Activated T-cell treated with anti-CD3 and anti-CD28 coated beads, Interleukin-2, amount 50 U/mL, for 72 hours (primary cell): ENCODE measurements around the gene PRKCH. TPM values are rescaled to one million over a fixed set of nuclear protein-coding genes. Genes with fewer than 3 reads are reported as not detected.

Experiments used
- ATAC-seq, 2 donors: fragments of 150-1000 bp; cut with Tn5 transposase; replicated peaks in 1 of 2; 2 replicates each; pipeline ENCODE4 v1.10.0; 2021; ENCODE audit warnings: moderate library complexity in 2 of 2, mild to moderate bottlenecking in 1 of 2
- DNase-seq, 2 donors: peaks; one replicate each; pipeline ENCODE4 v3.0.0; 2021 to 2022; ENCODE audit warnings: mixed read lengths in 1 of 2
- H3K27ac Mint-ChIP-seq: one replicate; pipeline ENCODE4 v1.8.0; 2022; ENCODE audit warnings: mild to moderate bottlenecking, moderate library complexity, mixed read lengths
- H3K27me3 Mint-ChIP-seq: one replicate; pipeline ENCODE4 v1.8.0; 2022; ENCODE audit warnings: low read depth, mixed read lengths
- H3K36me3 Mint-ChIP-seq, 2 donors: one replicate each; pipeline ENCODE4 v1.8.0; 2022; ENCODE audit warnings: mixed read lengths in 2 of 2, mild to moderate bottlenecking in 1 of 2; ENCODE audit not compliant: insufficient read depth in 2 of 2
- H3K4me1 Mint-ChIP-seq: one replicate; pipeline ENCODE4 v1.8.0; 2022; ENCODE audit warnings: low read depth, mixed read lengths
- H3K4me3 Mint-ChIP-seq, 2 donors: one replicate each; pipeline ENCODE4 v1.8.0; 2022; ENCODE audit warnings: mild to moderate bottlenecking in 2 of 2, mixed read lengths in 2 of 2, moderate library complexity in 2 of 2
- H3K9me3 Mint-ChIP-seq, 2 donors: one replicate each; pipeline ENCODE4 v1.8.0; 2022; ENCODE audit warnings: mixed read lengths in 2 of 2
- total RNA-seq, 2 donors: library from RNA; stranded (reverse); gene quantifications; one replicate each; pipeline ENCODE4 v1.2.3, GENCODE V29; 2022

PRKCH gene
- 100 to 1,000 TPM; 127 to 143 TPM for total RNA-seq

DNA sequence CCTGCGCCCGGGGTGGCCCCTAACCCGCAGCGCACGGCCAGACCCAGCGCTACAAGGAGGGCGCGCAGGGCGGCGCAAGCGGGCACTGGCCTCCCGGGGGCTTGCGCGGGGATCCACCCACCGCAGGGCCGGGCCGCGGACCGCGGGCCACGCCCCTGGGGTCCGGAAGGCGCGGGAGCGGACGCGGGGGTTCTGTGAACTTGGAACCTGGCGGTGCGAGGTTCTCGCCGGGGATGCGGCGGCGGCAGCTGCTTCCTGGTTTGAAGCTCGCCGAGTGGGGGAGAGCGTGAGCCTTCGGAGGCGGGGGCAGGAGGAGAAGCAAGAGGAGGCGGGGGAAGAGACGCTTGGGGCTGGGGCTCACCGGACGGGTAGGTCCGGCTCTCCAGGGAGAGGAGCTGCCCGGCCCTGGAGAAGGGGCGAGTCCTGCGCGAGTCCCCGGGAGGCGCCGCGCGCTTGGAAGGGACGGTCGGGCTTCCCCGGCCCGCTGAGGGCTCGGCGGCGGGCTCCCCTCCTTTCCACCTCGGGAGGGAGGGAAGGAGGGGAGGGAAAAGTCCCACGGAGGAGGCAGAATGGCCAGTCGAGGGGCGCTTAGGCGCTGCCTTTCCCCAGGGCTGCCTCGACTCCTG, at the start of gene PRKCH:
Gene PRKCH, plus strand, starts transcription at position 195 of the 626 bp plus-strand sequence. CDS start 523 bp downstream, outside the sequence.
- ATAC-seq (peak; percentile 76 to 78), DNase-seq (peak; percentile 88)
- H3K4me3 Mint-ChIP-seq = peak within 1 kb of the TSS in 1 of 2 donors; percentile 99
- H3K27ac Mint-ChIP-seq = peak within 1 kb of the TSS; percentile 93
- no peaks in the 10 kb centered on the region for H3K27me3 Mint-ChIP-seq
- H3K9me3 Mint-ChIP-seq = no peaks in the 10 kb centered on the region
- peaks cover 25% of the 10 kb centered on the region for H3K4me1 Mint-ChIP-seq
- peaks cover 12 to 33% of the 10 kb centered on the region in 2 donors for H3K36me3 Mint-ChIP-seq

DNA sequence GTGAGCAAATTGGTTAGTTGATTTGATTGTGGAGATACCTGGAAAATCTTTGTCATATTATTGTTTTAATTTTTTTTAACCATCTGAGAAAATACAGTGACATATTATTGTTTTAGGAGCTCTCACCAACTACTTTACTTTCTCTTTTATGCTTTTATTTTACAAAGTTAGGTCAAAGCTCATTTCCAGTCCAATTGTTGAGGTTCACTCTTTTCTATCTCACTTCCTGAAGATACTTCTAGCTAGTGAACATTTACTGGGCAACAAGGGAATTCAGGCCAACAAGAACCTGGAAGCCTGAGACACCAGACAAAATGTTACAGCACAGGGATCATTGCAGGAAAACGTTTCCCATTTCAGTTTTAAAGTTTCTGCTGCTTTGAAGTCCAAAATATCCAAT, 44.1 kb upstream of the PRKCH start:
- Mint-ChIP-seq H3K9me3 (no peaks in the 10 kb centered on the region), H3K27me3 (peaks cover 25% of the 10 kb centered on the region), H3K27ac (no peak overlapping the region), H3K4me3 (no peak overlapping the region), H3K4me1 (peaks cover 22% of the 10 kb centered on the region), H3K36me3 (no peaks in the 10 kb centered on the region)
- ATAC-seq (no peak), DNase-seq (no peak)

DNA sequence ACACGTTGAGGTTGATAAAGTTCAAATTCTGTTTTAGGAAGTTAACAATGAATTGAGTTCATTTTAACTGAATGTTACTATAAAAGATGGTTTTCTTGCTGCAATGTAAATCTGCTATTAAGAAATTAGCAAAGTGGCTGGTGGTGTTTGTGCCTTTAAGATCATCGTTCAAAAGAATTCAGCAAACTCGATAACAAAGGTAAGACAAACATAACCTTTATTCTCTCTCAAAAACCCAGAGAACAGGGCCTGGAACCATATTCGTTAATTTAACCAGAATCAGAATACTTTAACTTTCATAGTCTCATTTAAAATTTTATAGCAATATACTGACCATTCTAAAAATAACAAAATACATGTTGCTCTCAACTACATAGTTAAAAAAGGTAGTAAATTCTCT, 43.6 kb upstream of the PRKCH start:
- Mint-ChIP-seq H3K4me1 (peaks cover 22% of the 10 kb centered on the region), H3K4me3 (no peak overlapping the region), H3K36me3 (no peaks in the 10 kb centered on the region), H3K27me3 (peaks cover 25% of the 10 kb centered on the region), H3K27ac (no peak overlapping the region), H3K9me3 (no peaks in the 10 kb centered on the region)
- DNase-seq (no peak), ATAC-seq (no peak)

DNA sequence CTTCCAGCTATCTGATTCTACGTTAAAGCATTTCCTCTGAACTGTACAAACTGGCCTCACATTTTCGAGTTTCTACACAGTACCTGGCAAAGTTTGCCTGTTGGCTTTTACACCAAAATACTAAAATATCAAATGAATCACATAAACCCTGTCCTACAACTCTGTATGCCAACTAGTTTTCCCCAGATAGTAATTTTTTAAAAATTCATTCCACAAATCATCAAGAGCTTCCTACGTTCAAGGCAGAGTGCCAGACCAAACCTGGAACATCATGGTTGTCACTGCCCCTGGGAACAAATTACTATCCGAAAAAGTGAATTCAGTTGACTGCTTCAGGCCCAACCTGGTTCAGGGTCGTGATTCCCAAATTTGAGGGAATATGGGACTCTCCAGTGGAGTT, 42.3 kb upstream of the PRKCH start:
- DNase-seq (no peak), ATAC-seq (no peak)
- Mint-ChIP-seq H3K27me3 (peaks cover 18% of the 10 kb centered on the region), H3K27ac (no peak overlapping the region), H3K4me3 (peak overlapping the region; percentile 29 to 93), H3K4me1 (peaks cover 34% of the 10 kb centered on the region), H3K9me3 (no peaks in the 10 kb centered on the region), H3K36me3 (no peaks in the 10 kb centered on the region)

DNA sequence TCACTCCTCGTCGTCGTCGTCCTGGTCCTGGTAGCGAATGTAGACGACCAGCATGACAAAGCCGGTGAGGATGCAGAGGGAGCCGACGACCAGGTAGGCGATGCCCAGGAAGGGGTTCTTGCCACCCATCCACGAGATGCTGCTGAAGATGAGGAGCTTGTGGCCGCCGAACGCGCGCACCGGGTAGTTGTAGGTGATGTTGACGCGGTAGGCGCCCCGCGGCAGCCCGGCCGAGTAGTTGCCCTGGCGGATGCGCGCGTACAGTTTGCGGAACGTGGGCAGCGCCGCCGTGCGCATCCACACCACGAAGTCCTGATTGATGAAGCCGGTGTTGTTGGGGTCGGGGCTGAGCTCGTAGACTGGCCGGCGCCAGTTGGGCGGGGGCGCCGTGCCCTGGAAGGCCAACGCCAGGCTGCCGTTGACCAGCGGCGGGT, 41.3 kb upstream of the PRKCH start:
- Mint-ChIP-seq H3K9me3 (no peaks in the 10 kb centered on the region), H3K27me3 (peaks cover 14% of the 10 kb centered on the region), H3K4me3 (peak overlapping the region; percentile 93 to 95), H3K36me3 (no peaks in the 10 kb centered on the region), H3K27ac (peak overlapping the region; percentile 55), H3K4me1 (peaks cover 38% of the 10 kb centered on the region)
- ATAC-seq (peak; percentile 44 to 54), DNase-seq (peak; percentile 53 to 64)

DNA sequence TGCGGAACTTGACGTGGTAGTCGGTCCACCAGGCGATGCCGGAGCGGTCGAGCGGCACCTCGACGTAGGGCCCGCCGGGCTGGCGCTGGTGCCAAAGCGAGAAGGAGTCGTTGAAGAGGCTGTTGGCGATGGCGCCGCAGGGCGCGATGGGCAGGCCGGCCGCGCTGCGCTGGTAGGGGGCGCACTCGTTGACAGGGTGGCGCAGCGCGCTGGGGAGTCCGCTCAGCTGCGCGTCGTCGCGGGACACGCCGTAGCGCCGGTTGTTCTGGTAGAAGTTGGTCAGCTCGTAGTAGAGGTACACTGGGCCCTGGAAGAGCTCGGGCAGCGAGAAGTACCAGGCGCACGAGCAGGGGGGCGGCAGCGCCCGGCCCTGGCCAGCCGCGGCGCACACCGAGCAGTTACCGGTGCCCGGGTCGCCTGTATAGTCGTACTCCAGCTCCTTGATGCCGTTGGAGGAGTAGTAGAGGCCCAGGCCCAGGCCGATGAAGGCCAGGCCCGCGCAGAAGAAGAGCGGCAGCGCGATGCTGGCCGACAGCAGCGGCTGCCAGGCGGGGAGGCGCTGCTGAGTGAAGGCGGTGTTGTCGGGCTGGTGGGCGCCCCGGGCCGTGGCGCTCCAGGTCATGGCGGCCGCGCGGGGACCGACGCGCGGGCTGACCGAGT, 40.7 kb upstream of the PRKCH start:
- peak overlapping the region; percentile 93 to 95 for H3K4me3 Mint-ChIP-seq
- H3K27ac Mint-ChIP-seq = peak overlapping the region; percentile 55
- H3K27me3 Mint-ChIP-seq = peaks cover 14% of the 10 kb centered on the region
- peak; percentile 88 to 89 for DNase-seq
- H3K36me3 Mint-ChIP-seq = no peaks in the 10 kb centered on the region
- H3K9me3 Mint-ChIP-seq = no peaks in the 10 kb centered on the region
- H3K4me1 Mint-ChIP-seq = peaks cover 42% of the 10 kb centered on the region
- ATAC-seq = peak; percentile 92

DNA sequence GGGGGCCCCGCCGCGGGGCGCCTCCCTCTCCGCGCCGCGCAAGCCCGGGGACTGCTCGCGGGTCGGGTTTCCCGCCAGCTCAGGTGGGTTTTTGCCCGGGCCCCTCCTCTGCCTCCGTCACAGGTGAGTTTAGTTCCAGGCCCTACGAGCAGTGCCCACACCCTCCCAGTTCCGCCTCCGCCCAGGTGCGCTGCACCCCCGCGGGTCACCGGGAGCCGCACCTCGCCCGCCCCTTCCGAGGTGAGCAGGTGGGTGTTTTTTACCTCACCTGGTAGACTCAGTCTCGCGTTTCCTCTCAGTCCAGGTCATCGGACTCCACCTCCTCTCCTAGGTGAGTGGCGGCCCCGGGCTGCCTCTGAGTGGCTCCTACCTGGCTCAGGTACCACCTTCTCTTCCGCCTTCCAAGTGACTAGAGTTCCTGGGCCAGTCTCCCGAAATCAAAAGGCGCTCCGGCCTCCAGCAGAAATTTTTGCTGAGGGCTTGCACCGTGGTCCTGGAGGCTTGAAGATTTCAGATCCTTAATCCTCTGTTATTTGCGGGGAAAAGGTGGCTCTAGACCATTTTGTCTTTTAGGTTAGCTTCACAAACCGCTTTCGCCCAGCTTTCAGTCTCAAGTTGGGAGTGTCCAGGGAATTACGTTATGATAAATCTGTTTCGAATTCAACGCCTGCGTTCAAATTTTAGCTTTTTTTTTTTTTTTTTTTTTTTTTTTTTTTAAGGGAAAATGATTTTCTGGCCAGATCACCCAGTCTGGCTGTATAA, 40.0 kb upstream of the PRKCH start, which contains the start of gene TMEM30B:
Gene TMEM30B, minus strand, starts transcription at position 153 of the 762 bp plus-strand sequence. CDS start 191 bp downstream, outside the sequence.
- H3K27me3 Mint-ChIP-seq = peaks cover 14% of the 10 kb centered on the region
- H3K4me1 Mint-ChIP-seq = peaks cover 49% of the 10 kb centered on the region
- ATAC-seq (no peak), DNase-seq (no peak)
- no peaks in the 10 kb centered on the region for H3K36me3 Mint-ChIP-seq
- no peaks in the 10 kb centered on the region for H3K9me3 Mint-ChIP-seq
- peak within 1 kb of the TSS; percentile 93 to 95 for H3K4me3 Mint-ChIP-seq
- peak within 1 kb of the TSS; percentile 55 for H3K27ac Mint-ChIP-seq

DNA sequence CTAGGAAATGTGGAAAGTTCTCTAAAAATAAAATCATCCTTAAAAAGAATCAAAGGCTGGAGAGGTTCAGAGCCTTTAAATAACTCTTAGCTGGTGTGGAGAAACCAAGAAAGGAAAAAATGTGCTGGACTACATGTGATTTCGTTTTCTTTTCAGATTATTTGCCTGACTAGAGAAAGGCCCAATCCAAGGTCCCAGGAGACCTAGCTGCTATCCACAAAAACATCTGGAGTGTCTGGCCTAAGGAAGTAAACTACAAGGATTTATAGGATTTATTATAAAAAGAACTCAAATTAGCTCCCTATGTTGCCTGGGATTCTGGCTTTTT, 39.5 kb upstream of the PRKCH start:
- Mint-ChIP-seq H3K27me3 (peaks cover 14% of the 10 kb centered on the region), H3K9me3 (no peaks in the 10 kb centered on the region), H3K36me3 (no peaks in the 10 kb centered on the region), H3K27ac (peak overlapping the region; percentile 40), H3K4me1 (peaks cover 53% of the 10 kb centered on the region), H3K4me3 (peak overlapping the region; percentile 87 to 93)
- no peak for ATAC-seq
- DNase-seq = no peak

DNA sequence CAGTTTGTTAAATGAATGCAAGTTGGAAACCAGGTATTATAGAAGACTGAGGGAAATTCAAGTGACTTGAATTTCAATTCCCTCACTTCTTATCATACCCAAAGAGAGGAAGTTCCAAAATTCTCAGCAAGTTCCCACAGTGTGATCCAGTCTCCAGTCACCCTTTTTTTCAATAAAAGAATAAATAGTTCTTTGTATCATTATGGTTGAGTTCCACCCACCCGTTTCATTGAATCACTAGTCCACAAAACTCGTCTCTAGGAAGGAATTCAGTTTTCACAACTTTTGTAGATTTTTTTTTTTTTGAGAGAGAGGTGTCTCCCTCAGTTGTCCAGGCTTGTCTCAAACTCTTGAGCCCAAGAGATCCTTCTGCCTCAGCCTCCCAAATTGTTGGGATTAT, 38.6 kb upstream of the PRKCH start:
- Mint-ChIP-seq H3K4me3 (no peak overlapping the region), H3K27ac (no peak overlapping the region), H3K27me3 (peaks cover 14% of the 10 kb centered on the region), H3K36me3 (no peaks in the 10 kb centered on the region), H3K9me3 (no peaks in the 10 kb centered on the region), H3K4me1 (peaks cover 53% of the 10 kb centered on the region)
- DNase-seq (no peak), ATAC-seq (no peak)

DNA sequence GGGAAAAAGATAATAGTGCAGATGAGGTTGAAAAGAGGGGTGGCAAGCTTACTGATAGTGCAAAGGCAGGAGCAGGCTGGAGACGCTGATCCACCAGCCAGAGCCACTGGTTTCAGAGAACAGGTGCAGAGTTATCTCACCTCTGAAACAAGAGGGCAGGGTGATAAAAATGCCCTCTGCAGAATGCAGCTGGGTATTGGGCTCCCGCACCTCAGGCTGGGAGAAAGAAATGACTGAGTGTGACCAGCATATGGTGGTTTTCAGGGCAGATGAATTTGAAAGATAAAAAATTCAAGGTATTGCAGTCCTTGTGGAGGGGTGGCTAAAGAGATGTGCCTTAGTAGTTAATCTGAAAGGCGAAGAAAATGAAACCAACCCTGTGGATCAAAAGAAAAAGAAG, 37.4 kb upstream of the PRKCH start:
- Mint-ChIP-seq H3K9me3 (no peaks in the 10 kb centered on the region), H3K36me3 (no peaks in the 10 kb centered on the region), H3K4me3 (peak overlapping the region; percentile 8 to 28), H3K27me3 (peaks cover 11% of the 10 kb centered on the region), H3K27ac (no peak overlapping the region), H3K4me1 (peaks cover 51% of the 10 kb centered on the region)
- peak in 1 of 2 donors; percentile 10 for ATAC-seq
- peak in 1 of 2 donors; percentile 29 for DNase-seq

DNA sequence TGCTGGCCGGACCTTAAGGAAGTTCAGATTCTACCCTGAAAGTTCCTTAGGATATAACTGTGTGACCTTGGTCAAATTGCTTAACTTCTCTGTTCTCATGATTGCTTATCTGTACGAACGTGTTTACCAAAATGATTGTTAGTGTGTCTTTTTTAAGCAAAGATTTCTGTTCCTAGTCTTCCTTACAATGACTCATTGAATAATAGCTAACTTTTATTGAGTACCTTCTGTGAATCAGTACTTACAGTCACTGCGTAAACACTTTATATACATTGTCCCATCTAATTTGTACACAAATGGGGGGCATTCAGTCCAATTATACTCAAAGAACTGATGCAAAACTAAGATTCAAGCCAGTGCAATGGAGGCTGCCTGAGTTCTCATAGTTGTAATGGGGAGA, 36.0 kb upstream of the PRKCH start:
- Mint-ChIP-seq H3K4me1 (peaks cover 37% of the 10 kb centered on the region), H3K36me3 (no peaks in the 10 kb centered on the region), H3K27ac (no peak overlapping the region), H3K9me3 (no peaks in the 10 kb centered on the region), H3K4me3 (no peak overlapping the region), H3K27me3 (no peaks in the 10 kb centered on the region)
- ATAC-seq (no peak), DNase-seq (no peak)

DNA sequence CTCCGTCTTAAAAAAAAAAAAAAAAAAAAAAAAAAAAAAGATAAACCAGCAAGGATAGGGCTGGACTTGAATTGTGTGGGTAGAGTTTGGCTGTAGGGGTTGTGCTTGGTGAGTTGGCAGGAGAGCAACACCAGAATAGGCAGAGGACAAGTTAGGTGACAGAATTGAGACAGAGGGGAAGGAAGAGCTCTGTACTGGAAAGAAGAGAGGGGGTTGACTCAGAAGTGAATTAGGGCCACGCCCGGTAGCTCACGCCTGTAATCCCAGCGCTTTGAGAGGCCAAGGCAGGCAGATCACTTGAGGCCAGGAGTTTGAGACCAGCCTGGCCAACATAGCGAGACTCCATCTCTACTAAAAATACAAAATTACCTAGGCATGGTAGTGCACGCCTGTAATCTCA, 34.2 kb upstream of the PRKCH start:
- no peak for DNase-seq
- H3K4me3 Mint-ChIP-seq = no peak overlapping the region
- H3K9me3 Mint-ChIP-seq = no peaks in the 10 kb centered on the region
- peaks cover 30% of the 10 kb centered on the region for H3K4me1 Mint-ChIP-seq
- no peak for ATAC-seq
- no peak overlapping the region for H3K27ac Mint-ChIP-seq
- H3K36me3 Mint-ChIP-seq = no peaks in the 10 kb centered on the region
- H3K27me3 Mint-ChIP-seq = no peaks in the 10 kb centered on the region

DNA sequence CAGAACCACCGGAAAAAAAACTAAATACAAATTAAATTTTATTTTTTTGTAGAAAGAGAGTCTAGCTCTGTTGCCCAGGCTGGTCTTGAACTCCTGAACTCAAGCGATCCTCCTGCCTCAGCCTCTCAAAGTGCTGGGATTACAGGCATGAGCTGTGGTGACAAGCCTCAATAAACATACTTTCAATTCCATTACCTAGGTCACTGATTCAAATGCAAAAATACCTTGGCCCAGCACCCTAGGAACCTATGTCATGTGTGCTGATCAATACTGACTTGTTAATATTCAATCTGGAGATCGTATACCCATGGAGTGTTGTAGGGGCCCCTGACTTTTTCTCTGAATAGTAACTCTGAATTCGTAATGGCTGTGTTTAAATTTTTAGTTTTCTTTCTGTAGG, 33.2 kb upstream of the PRKCH start:
- Mint-ChIP-seq H3K4me3 (no peak overlapping the region), H3K27me3 (no peaks in the 10 kb centered on the region), H3K36me3 (no peaks in the 10 kb centered on the region), H3K4me1 (peaks cover 27% of the 10 kb centered on the region), H3K9me3 (no peaks in the 10 kb centered on the region), H3K27ac (no peak overlapping the region)
- DNase-seq = no peak
- no peak for ATAC-seq
